GM11168 (cell line): ENCODE results near the gene RSPH6A.

Experiments
- in situ Hi-C: fragments of 300-500 bp; cut with MboI; formaldehyde crosslinking; loops from one replicate; pipeline ENCODE4 v1.12.0; 2022; ENCODE audit warnings: low sequenced_read_pairs; ENCODE audit not compliant: unreplicated experiment

The RSPH6A gene

GRCh38 chr19:45814851-45815480 lies at the start of gene RSPH6A:
Gene RSPH6A (minus strand): TSS chr19:45815308. CDS start chr19:45815176, 132 bp downstream.
- in situ Hi-C loops: no loop called here

GRCh38 chr19:45864629-45865082 lies 49.5 kb upstream of the RSPH6A start:
- in situ Hi-C loops: no loop called here

GRCh38 chr19:45863840-45864628 lies 48.9 kb upstream of the RSPH6A start, which contains the start of gene FOXA3:
Gene FOXA3 (plus strand): TSS chr19:45864326. CDS start chr19:45864457, 131 bp downstream.
- in situ Hi-C loops: no loop called here

- in situ Hi-C loops: no loop called here
These were observed 48.3 kb upstream of the RSPH6A start for GRCh38 chr19:45863335-45863839.

GRCh38 chr19:45862564-45863334 lies 47.6 kb upstream of the RSPH6A start, which contains the start of gene SYMPK:
Gene SYMPK (minus strand): TSS chr19:45863147. CDS start chr19:45854495, 8,652 bp downstream.
- in situ Hi-C loops: no loop called here

- in situ Hi-C loops: no loop called here
These were observed 47.1 kb upstream of the RSPH6A start for GRCh38 chr19:45862271-45862563.

- in situ Hi-C loops: no loop called here
These were observed 45.5 kb upstream of the RSPH6A start for GRCh38 chr19:45860359-45861259.

GRCh38 chr19:45854167-45854778 lies 39.2 kb upstream of the RSPH6A start:
- in situ Hi-C loops: no loop called here

- in situ Hi-C loops: no loop called here
These were observed 37.9 kb upstream of the RSPH6A start for GRCh38 chr19:45852983-45853382.

- in situ Hi-C loops: no loop called here
These were observed 37.1 kb upstream of the RSPH6A start for GRCh38 chr19:45852145-45852750.

GRCh38 chr19:45848922-45849321 lies 33.8 kb upstream of the RSPH6A start:
- in situ Hi-C loops: no loop called here

- in situ Hi-C loops: no loop called here
These were observed 32.6 kb upstream of the RSPH6A start for GRCh38 chr19:45847663-45848062.

- in situ Hi-C loops: no loop called here
These were observed 27.1 kb upstream of the RSPH6A start for GRCh38 chr19:45842198-45842597.

GRCh38 chr19:45834970-45835369 lies 19.9 kb upstream of the RSPH6A start:
- in situ Hi-C loops: no loop called here

- in situ Hi-C loops: no loop called here
These were observed 13.8 kb upstream of the RSPH6A start for GRCh38 chr19:45828945-45829344.

- in situ Hi-C loops: no loop called here
These were observed 13.4 kb upstream of the RSPH6A start for GRCh38 chr19:45828523-45828922.

- in situ Hi-C loops: no loop called here
These were observed 12.5 kb upstream of the RSPH6A start for GRCh38 chr19:45827459-45828093.

GRCh38 chr19:45826934-45827333 lies 11.8 kb upstream of the RSPH6A start:
- in situ Hi-C loops: no loop called here
